ELF-1 (cell line): ENCODE measurements around the gene MIOX.

Experiments
- DNase-seq: peaks from one replicate; pipeline ENCODE4 v3.0.0-alpha.2; 2016; ENCODE audit warnings: low read depth, low spot score

The MIOX gene

DNA sequence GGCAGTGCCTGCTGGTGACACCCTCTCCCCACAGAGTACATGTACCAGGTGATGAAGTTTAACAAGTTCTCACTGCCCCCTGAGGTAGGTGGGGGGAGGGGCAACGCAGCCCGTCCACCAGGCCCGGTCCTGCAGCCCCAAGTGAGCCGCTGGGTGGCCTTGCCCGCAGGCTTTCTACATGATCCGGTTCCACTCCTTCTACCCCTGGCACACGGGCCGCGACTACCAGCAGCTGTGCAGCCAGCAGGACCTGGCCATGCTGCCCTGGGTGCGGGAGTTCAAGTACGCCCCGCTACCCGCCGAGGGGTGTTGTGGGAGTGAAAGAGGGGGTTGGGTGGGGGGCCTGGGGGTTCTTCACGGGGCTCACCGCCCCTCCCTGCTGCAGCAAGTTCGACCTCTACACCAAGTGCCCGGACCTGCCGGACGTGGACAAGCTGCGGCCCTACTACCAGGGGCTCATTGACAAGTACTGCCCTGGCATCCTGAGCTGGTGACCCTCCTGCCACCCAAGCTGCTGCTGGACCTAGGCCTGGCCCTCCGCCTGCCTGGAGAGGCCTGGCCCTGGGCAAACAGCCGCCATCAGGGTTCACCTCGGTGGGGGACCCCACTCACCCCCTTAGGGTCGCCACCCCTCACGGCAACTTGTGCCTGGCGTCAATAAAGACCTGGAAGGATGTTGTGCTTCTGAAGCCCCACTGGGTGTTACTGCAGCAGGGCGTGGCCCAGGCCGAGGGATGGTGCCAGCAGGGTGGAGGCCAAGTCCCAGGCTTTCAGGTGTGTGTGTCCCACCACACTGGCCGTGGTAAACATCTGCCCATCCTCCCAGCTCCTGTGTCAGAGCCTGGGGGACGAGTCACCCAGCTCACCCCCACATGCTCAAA lies 2.9 kb downstream of the MIOX start:
- no peak for DNase-seq

DNA sequence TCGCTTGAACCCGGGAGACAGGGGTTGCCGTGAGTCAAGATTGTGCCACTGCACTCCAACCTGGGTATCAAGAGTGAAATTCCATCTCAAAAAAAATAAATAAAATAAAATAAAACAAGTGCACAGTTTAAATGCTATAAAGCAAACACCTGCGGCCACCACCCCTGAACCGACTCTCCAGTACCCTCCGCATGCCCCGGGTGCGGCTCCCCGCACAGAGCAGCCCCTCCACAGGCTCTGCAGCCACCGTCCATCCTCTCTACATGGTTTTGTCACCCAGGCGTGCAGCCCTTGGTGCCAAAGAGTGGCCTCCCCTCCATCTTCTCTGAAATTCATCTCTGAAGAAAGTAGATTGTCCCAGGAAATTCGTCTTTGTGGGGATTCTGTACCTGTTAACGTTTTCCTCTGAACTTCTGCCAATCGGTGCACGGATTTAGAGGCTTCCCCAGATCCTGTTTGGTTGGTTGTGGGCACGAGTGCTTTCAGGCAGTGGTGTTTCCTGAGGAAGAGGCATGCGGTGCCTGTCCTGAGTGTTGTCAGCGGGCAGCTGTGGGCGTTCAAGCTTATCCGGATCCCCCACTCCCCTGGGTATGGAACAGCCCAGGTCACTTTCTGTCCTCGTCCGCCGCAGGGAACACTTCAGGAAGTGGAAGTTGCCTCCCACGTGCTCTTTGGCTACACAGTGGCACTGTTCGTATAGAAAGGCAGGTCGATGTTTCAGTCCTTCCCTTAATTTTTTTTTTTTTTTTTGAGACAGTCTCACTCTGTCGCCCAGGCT lies 4.1 kb downstream of the MIOX start:
- no peak for DNase-seq

DNA sequence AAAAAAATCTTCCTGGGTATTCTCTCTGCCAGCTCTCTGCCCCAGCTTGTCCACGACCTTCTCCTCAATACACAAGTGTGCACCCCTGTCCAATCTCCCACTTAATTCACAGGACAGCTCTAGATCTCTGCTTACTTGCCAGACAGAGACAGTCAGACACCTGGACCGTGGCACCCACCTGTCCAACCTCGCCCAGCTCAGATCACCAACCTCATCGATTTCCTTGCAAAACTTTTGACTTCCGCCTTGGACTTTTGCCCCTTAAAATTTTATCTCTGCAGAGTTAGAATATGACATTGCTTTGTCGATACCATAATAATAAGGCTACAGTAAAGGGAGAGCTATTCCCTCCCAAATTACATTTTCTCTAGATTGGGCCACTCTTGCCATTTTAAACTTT lies 10.4 kb downstream of the MIOX start:
- DNase-seq, result no peak

DNA sequence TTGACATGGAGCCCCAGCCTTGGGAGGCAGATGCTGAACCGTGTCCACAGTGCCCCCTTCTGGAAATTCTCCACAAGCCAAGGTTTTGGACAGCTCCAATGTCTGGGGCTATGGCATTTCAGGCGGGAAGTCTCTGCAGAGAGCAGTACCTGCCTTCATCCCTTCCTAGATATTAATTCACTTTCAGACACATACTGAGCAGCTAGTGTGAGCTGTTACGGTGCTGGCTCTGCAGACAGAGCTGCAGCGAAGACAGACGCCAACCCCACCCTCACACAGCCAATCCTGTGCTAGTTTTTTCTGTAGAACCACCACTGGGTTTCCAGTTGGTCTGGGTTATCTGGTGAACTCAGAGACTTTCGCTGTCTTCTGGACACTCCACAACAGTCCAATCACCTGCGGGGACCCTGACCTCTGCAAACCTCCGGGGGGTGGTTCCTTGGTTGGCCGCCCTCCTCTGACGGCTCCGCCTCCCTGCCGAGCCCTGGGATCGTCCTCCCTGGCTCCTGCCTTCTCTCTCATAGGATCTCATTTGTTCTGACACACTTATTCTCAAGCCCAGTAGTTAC lies 11.7 kb downstream of the MIOX start:
- peak; percentile 89 for DNase-seq

DNA sequence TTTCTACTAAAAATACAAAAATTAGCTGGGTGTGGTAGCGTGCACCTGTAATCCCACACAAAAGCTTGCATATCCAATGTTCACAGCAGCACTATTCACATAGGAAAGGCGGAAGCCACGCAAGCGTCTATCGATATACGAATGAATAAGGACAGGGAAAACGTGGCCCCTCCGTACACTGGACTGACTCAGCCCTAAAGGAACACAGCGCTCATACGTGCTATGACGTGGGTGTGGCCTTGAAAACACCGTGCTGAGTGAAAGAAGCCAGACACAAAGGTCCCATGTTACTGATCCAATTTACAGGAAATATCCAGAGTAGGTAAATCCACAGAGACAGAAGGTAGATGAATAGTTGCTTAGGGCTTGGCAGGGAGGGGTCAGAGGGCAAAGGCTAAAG lies 13.8 kb downstream of the MIOX start:
- DNase-seq, result no peak

DNA sequence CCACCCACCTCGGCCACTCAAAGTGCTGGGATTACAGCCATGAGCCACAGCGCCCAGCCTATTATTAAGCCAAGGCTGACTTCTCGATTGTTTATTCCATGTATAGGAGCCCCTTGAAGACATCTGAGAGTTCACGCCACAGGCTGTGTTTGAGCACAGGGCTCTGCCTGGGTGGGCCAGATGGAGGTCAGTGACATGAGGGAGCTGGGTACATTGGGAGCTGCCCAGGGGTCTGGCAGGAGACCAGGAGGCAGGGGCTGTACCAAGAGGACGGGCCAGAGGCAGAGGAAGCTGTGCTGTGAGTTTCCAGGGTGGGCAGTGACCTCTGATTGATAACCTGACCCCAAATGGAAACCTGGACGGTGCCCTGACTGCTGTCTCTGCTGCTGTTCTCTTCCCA lies 15.4 kb downstream of the MIOX start:
- DNase-seq, result no peak

DNA sequence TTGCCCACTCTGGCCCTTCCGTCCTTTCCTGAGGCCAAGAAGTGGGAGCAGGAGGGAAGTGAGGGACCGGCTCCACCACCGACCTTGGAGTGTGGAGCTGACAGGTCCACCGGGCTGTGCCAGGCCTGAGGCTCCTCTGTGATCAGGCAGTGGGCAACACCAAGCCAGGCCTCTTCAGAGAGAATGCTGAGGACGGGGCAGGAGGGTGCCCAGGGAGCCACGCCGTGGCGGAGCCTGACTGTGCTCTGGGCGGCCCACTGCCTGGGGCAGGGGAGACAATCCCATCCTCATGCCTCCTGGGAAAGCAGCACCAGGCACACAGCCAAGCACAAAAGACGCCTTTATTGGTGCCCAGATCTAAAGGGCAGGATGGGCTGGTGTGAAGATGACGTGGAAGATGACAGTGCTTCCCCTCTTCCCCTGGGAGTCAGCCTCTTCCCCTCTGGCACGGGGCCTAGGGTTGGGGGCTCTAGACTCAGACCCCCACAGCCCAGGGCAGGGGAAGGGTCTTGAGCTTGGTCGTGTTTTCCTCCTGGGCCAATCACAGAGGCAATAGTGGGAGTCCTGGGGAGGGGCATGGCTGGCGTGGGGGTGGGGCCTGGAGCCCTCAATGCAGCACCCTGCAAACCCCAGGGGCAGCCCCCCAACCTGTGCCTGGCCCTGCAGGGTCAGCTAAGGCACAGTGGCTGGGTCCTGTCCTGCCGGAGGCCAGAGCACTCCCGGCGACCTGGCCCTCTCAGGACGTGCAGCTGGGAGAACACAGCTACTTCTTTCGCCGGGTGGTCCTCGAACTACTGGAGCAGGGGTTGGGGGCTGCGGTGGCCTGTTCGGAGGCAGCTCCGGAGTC lies 16.2 kb downstream of the MIOX start:
- DNase-seq, result no peak

DNA sequence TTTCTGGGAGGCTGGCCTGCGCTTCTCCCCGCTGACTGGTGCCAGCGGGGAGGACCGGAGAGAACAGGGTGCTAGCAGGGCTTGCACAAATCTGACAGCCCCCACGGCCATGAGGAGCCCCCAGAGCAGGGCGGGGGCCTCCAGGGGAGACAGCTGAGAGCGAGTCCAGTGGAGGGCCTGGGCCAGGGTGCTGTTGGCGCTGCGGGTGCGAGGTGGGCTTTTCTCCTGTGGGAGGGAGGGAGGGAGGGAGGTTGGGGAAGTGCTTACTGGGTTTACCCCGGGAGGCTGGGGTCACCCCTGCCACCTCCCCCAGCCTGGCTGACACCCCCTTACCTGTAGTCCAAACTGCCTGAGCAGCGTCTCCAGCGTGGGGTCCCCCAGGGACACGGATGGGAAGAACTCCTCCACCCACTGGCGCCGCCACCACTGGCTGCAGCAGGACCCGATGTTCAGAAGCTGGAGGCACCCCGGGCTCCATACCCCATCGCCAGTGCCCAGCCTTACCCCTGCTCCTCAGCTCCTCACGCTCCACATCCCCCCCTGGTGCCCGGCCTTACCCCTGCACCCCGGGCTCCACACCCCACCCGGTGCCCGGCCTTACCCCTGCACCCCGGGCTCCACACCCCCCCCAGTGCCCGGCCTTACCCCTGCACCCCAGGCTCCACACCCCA lies 17.0 kb downstream of the MIOX start:
- no peak for DNase-seq

DNA sequence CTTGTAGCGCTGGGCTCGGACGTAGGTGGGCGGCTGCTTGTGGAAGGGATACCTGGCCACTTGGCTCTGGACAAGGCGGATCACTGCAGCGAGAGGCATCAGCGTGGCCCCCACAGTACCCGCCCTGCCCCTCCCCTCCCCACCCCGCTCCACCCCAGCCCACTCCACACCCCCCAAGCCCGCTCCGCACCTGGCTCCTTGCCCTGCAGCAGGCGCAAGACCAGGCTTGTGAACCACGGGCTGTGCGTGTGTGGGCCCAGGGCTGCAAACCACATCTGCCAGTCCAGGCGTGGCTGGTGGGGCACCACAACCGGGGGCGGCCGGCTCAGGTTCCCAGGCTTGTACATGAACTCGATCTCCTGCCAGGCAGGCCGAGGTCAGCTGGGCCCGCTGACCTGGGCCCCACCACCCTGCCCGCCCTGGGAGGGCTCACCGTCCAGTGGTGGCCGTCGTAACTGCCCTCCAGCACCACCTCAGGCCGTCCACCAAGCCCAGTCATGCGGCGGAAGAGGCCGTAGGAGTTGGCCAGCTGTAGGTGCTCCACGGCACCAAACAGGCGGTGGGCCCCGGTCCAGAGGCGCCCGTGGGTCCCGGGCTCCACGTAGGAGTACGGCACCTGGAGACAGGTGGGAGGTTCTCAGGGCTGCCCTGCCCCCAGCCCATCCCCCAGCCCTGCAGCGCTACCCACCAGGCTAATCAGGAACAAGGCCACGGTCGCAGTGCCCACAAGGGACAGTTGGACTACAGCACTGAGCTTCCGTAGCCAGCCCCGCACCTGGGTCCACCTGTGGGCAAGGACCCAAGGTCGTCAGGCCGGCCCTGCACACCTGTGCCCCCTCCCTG lies 17.9 kb downstream of the MIOX start:
- no peak for DNase-seq

DNA sequence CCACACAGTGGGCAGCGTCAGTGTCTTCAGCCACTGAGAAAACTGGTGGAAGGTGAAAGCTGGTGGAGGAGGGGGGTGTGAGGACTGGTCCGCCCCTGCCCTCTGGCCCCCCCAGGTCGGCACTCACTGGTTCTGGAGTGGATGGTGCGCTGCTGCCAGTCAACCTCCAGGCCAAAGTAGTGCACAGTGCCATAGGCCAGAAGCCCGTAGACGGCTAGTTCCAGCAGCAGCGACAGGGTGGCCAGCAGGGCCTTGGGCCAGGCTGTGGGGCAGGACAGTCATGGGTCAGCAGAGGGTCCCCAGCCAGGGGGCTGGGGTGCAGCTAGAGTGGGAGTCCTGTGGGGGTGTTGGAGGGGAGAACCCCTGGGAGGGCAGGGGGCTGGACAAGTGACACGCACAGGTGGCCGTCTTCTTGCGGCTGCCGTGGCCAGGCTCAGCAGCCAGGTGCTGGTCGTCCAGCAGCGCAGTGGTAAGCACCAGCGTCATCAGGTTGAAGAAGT lies 18.7 kb downstream of the MIOX start:
- DNase-seq, result no peak

DNA sequence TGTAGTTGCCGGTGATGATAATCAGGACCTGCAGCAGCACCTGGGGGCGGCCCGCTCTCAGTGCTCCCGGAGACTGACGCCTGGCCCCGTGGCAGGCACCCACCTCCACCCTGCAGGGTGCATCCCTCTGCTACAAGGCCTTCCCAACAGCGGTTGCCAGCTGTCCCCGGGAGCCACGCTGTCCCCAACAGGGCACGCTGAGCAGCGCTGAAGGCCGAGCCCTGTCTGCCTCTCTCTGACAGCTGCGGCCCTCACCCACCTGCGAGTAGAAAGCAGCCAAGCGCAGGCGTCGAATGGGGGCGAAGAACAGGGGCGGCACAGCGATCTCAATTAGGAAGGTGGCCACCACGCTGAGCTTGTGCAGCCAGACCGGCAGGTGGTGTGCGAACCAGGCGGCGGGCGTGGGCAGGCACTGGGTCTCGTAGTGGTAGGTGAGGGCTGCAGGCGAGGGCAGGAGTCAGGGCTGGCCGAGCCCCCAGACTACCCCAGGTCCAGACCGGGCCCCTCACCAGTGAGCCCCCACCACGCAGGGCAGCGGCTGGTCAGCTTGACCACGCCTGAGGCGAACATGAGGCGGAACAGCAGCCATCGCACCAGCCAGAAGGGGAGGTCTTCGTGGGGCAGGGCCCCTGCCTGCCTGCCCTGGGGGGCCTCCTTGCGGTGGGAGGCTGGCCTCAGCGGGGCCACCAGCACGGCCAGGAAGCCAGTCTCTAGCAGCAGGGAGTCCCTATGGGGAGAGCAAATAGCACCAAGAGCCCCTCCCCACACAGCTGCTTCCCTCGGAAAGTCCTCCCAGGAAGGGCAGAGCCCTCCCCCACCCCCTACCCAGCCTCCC lies 19.3 kb downstream of the MIOX start:
- peak; percentile 63 for DNase-seq

DNA sequence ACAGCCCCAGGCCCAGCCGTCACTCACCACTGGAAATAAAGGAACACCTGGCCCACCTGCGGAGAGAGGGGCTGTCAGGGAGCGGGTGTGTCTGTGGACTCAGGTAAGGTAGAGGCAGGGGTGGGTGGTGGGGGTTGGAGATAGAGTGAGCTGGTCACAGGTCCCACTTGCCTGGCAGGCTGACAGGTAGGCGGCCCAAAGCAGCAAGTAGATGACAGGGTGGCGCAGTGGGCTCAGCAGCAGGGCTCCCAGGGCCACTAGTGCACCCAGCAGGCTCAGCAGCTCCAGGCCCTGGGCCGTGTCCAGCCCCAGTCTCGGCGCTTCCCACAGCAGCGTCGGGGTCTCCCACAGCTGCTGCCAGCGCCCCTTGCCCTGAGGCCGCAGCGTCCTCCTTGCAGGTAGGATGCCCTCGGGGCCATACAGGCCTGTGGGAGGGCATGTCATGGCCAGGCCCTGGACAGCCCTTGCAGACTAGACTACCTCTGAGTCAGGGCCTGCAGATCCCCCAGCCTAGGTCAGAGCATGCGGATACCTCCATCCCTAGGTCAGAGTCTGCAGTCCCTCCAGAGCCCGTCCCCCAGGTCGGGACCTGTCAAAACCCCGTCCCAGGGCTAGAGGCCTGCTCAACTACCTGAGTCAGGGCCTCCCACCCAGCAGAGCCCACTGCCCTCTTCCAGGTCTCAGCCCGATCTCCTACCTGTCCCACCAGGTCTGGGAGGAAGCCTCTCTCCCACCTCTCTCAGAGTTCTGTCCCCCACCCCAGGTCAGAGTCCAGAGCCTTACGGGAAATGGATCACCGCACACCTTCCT lies 20.2 kb downstream of the MIOX start:
- DNase-seq, result peak; percentile 68

DNA sequence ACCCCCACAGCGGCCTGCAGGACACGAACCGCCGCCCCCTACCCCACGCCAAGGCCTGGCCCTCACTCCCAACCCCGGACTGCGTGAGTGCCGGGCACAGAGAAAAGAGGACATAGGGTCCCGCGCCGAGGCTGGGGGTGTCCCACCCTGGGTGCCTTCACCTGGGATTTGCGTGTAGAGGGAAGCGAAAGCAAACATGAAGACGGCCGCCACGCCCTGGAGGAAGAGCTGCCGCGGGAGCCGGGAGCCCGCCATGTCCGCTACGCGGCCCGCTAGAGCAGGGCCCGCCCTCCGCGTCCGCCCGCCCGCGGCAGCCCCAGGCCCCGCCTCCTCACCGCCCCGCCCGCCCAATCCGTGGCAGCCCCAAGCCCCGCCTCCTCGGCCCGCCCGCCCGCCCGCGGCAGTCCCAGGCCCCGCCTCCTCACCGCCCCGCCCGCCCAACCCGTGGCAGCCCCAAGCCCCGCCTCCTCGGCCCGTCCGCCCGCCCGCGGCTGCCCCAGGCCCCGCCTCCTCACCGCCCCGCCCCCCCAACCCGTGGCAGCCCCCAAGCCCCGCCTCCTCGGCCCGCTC lies 20.8 kb downstream of the MIOX start, which contains the start of gene LMF2:
Gene LMF2 (minus strand): TSS at position 282 of the 570 bp plus-strand sequence. CDS start 27 bp downstream, at position 255.
- DNase-seq, result peak; percentile 56

DNA sequence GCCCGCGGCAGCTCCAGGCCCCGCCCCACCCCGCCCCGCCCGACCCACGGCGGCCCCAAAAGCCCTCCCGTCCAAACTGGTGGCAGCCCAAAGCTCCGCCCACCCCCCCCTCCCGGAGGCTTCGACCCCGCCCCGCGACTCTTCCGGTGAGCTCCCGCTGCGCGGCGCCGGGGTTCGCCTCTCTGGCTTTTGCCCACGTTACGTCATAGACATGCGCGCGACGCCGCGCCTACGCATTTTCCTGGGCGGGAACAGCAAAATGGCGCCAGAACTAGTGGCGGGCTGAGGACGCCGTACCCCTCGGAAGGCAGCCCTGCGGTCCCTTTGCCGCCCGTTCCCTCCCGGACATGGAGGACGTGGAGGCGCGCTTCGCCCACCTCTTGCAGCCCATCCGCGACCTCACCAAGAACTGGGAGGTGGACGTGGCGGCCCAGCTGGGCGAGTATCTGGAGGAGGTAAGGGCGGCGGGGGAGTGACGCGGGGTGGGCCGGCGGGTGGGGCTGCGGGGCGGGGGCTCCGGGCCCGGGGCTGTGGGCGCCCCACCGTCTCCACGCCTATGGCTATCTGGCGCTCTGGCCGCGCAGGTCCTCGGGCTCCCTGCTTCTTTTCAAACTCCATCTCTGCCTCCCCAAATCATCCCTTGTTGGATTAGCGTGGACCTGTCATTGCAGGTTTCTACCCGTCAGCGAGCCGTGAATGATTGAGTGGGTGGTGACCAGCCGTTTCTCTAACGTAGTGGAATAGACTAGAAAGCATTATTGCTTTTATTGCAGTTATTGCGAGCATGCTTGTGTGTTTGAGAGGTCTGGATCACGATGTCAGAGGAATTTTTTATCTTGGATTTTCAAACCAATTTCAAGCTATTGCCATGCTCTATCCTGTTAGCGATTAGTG lies 21.6 kb downstream of the MIOX start, which contains the start of gene NCAPH2:
Gene NCAPH2 (plus strand): TSS at position 234 of the 894 bp plus-strand sequence. CDS start 114 bp downstream, at position 348.
- DNase-seq, result peak; percentile 96

DNA sequence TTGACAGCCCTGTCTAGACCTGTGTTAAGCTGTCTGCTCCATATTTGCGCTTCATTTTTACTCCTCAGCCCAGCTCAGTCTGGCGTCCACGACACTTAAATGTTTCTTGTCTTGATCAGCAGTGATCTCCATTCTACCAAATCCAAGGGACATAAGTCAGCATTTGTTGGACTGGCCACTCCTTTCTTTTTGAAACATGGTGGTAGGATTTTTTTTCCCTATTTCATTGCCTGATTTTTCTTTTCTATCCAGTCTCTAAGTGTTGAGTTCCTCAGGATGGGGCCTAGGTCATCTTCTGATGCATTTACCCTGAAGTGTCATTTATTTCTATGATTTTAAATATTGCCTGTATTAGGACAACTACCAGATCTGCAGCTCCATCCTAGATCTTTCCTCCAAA lies 22.2 kb downstream of the MIOX start:
- DNase-seq, result no peak

DNA sequence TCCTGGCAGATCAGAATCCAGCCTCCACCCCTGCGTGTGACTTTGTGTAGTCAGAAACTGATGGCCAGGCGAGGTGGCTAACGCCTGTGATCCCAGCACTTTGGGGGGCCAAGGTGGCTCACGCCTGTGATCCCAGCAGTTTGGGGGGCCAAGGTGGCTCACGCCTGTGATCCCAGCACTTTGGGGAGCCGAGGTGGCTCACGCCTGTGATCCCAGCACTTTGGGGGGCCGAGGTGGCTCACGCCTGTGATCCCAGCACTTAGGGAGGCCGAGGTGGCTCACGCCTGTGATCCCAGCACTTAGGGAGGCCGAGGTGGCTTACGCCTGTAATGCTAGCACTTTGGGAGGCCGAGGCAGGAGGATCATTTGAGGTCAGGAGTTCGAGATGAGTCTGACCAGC lies 26.5 kb downstream of the MIOX start:
- DNase-seq, result no peak

DNA sequence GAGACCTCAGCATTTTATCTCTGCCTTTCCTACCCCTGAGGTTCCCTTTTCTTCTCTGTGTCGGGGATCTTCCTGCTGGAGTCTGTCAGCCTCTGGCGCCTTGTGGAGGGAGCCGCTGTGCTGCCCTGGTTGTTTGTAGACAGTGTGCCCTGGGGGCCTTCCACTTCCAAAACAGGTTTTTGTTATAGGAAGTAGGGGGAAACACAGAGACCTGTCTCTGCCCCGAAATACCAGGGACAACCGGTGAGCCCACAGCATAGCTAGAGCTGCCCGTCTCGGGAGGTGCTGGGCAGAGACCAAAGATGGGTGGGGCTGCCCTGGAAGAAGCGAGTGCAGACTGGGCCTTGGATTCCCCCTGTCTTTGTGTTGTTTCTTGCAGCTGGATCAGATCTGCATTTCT lies 29.4 kb downstream of the MIOX start:
- DNase-seq, result peak; percentile 88
